ENCODE results near the gene SALL4.
"Not testable (repeated sequence)": the region's sequence is repeated elsewhere in the genome, so short reads cannot be mapped to it uniquely, and the experiment has no call there.

SALL4 gene

DNA sequence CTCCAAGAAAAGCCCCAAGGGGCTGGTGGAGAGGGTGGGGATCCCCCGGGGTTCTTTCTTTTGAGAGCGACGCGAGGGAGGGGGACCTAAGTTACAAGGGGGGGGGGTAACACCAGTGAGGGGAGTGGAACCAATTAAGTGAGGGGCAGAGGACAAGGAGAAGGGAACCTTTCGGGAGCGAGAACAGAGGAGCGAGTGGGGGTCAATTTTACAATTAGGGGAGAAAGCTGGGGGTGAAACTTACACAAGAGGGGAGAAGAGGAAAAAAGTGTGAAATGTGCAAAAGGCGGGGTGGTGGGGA lies 548 bp downstream of the SALL4 start:
- DNase-seq (ENCODE audit: low read depth in 1 of 2, low spot score in 1 of 2) = no peak

DNA sequence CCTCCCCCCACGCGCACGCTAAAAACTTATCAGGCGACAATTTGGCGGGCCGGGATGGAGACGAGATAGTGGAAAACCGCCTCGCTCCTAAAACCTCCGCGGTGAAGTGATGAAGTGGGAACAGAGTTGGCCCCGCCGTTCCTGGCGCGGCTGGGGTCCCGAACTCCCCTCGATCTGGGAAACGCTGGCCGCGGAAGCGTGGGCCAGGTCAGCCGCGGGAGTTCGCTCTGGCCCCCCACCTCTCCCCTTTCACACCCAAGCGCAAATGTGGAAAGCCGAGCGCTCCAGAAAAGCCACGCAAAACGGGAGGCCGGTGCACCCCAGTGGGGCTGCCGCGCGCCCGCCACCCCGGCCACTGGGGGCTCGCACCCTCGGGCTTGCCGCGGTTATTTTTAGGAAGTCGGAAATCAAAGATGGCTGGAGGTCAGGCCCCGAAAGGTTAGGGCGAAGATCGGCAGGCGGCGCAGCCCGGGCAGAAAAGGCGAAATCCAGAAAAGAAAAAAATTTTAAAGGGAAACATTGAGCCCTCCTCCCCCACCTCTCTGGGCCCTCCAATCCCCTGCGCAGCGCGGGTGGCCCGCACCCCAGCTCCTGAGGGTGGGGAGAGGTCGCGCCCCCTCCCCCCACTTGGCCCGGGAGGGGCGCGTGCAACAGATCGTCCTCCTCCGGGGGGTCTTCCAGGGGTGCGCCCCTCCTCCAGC lies 1.0 kb downstream of the SALL4 start:
- no peak for DNase-seq (ENCODE audit: low read depth in 1 of 2, low spot score in 1 of 2)

DNA sequence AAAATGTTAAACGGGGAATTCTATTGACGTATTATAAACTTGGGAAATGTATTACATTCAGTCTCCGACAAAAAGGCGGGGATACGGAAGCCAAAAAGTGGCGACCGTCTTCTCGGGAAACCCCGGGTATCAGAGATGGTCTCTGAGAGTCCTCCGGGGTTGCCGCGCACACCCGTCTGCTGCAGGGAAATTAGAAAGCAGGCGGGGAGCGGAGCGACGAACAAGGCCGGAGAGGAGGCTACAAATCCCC lies 1.5 kb downstream of the SALL4 start:
- DNase-seq (ENCODE audit: low read depth in 1 of 2, low spot score in 1 of 2) = no peak

DNA sequence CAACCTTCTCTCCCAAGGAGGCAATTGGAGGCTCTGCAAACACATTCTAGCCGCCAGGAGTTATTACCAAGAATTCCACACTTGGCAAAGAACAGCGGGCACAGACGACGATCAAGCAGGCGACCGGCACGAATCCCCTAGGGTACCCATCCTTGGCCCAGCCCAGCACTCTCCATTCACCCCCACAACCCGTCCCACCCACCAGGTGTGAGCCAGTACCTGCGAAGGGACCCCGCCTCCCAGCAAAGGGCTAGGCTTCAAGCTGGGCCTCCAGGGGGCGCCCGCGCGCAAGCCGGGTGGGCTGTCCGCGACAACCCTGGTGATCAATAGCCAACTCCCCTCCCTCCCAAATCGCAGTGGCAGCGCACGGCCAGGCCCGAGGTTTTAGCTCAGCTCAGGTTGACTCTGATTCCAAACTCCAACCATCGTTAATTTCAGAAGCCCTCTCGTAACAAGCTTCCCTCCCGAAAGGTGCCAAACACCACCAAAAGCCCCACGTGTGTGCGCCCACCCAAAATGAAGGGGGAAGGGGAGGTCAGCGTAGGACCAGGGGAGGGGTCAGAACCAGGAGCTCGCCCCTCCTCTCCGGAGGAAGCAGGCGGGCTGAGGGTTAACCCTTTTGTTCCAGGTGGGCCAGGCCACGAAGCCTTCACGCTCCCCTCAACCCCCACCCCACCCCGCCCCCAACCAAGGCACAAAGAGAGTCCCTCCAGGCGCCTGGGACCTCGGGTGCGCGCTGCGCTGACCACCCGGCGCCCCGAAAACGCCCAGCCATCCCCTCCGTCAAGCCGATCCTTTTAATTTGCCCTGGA lies 2.1 kb downstream of the SALL4 start:
- DNase-seq (ENCODE audit: low read depth in 1 of 2, low spot score in 1 of 2) = peak; percentile 16 to 17

DNA sequence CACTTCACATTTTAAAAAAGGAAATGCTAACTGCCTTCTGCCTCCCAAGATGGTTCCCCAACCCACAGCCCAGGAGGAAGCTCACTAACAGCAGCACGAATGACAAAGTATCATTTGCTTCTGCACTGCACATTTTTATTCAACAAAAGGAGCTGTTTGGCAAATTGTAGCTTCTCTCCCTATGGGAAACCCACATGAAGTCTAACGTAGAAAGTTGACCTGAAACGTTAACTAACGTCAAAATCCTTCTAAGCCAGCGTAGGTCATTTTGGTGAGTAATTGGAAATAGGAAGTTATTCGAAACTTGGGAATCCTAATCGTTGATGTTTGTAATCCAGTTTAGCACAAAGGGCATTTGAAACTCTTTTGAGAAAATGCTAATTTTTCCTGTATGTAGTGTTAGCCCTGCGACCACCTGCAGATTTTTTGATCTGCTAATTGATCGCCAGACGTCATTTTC lies 2.9 kb downstream of the SALL4 start:
- DNase-seq (ENCODE audit: low read depth in 1 of 2, low spot score in 1 of 2) = no peak

DNA sequence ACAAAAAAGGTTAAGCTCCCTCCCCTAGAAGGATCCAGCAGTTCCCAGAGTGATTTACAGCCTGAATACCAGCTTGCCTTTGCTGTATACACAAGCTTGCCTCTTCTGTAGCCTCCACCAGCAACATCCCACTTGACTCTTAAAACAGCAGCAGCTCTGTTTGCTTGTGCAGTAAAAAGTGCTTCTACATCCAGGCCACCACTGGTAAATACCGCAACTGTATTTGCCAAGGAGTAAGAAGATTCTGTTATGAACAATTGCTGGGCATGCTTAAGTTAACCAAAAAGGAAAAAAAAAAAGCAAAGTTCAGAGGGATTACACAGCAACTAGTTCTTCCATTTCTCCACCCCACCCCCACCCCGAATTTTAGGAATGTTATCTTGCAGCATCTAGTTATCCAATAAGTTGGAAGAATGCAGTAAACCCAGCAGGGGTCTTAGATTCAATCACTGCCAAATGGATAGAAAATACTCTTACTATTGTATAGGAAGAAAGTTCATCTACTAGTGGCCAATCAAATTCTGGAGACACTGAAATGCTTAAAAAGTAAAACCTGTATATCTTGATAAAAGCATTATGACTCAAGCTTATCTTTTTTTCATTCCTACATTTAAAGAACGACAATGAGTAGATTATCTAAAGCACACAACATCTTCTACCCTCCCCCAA lies 4.8 kb downstream of the SALL4 start:
- DNase-seq (ENCODE audit: low read depth in 1 of 2, low spot score in 1 of 2) = no peak

DNA sequence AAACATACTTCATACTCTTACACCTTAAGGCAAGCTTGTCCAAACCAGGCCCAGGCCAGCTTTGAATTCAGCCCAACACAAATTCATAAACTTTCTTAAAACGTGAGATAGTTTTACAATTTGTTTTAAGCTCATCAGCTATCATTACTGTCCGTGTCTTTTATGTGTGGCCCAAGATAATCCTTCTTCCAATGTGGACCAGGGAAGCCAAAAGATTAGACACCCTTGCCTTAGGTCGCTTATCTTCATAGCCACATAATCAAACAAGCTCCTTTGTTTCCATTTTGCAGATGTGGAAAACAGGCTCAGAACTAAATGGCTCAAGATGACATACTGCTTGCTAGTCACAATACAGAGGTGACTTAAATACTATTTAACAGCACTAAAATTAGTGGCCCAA lies 6.0 kb downstream of the SALL4 start:
- DNase-seq (ENCODE audit: low read depth in 1 of 2, low spot score in 1 of 2) = no peak

DNA sequence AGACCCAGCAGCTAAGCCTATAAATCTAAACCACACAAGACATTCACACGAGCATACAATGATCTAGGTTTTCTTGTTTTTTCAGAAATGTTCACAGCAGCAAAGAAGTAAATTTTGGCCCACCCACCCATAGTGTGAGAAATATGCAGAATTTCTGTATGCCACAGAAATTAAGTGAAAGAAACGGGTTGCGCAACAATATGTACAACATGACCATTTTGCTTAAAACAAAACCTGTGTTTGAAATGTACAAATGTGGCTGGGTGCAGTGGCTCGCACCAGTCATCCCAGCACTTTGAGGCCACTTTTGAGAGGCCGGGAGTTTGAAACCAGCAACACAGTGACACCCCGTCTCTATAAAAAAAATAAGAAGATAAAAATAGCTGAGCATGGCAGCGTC lies 9.4 kb downstream of the SALL4 start:
- DNase-seq (ENCODE audit: low read depth in 1 of 2, low spot score in 1 of 2) = no peak

DNA sequence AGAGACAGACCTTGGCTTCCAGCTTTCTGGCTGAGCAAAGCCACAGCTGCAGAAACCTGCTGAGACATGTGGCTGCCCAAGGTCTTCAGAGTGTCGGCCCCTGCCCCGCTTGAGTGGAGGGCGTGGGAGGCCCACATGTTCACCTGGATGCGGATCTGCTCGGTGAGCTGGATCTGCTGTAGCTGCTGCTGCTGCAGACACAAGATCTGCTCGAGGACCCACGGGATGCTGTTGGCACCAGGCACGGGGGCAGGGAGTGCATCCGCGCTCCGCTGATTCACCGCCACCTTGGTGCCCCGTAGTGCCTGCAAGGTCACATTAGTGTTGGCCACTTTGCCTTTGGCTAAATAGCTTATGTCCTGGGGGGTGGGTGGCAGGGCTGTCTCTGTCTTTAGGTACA lies 10.7 kb downstream of the SALL4 start:
- DNase-seq (ENCODE audit: low read depth in 1 of 2, low spot score in 1 of 2) = no peak

DNA sequence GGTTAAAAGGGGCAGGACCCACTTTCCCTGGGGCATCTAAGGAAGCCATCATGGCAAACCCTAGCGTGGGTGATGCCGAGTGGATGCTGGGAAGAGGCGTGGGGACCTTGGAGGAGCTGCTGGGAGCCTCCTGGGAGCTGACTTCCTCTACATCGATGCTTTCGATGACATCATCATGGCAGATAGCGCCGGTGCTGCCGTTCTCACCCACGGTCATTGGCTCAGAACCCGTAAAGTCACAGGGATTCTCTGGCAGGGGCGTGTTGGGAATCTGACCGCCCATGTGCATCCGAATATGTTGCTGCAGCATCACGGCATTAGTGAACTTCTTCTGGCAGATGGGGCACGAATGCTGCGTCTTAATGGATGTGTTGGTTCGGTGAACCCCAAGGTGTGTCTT lies 12.1 kb downstream of the SALL4 start:
- no peak for DNase-seq (ENCODE audit: low read depth in 1 of 2, low spot score in 1 of 2)

DNA sequence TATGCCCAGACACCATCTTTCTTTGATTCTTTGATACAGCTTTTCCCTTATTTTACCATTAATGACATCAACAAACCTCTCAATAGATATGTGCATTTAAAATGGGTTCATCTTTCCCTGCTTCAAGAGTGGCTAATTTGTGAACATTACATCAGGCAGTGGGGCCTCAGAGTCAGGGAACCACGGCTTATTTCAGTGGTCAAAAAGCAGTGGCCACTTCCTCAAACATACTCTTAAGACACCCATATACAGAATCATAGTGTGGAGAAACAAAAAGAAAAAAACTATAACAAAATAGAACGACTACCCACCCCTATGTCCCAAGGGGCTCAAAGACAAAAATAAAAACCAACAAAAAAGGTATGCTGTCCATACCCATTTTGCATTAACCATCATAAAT lies 12.9 kb downstream of the SALL4 start:
- no peak for DNase-seq (ENCODE audit: low read depth in 1 of 2, low spot score in 1 of 2)

DNA sequence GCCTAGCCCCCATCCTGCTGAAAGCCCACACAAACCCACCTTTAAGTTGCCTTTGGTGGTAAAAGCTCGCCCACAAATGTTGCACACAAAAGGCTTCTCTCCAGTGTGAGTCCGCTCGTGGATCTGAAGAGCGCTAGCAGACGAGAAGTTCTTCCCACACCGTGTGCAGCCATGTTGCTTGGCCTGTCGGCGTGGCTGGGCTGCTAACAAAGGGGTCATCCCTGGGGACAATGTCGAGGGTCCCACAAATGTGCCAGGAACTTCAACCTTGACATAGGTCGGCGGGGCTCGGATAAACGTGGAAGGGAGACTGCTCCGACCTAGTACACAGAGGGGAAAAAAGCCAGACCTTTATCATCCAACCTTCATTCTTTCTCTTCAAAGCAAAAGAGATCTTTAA lies 13.5 kb downstream of the SALL4 start:
- DNase-seq (ENCODE audit: low read depth in 1 of 2, low spot score in 1 of 2) = no peak

DNA sequence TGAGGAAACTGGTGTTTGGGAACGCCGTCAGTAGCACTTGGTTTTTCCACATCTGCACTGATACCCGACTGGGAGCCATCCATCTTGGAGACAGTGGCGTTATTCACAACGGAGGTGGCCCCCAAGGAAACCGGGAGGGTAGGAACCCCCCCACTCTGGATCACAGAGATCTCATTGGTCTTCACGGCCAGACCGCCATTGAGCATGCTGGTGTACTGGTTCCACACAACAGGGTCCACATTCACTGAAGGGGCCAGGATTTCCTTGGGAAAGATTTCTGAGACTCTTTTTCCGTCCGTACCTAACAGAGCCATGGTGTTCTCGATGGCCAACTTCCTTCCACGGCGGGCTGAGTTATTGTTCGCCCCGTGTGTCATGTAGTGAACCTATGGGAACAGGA lies 18.0 kb downstream of the SALL4 start:
- DNase-seq (ENCODE audit: low read depth in 1 of 2, low spot score in 1 of 2) = no peak

DNA sequence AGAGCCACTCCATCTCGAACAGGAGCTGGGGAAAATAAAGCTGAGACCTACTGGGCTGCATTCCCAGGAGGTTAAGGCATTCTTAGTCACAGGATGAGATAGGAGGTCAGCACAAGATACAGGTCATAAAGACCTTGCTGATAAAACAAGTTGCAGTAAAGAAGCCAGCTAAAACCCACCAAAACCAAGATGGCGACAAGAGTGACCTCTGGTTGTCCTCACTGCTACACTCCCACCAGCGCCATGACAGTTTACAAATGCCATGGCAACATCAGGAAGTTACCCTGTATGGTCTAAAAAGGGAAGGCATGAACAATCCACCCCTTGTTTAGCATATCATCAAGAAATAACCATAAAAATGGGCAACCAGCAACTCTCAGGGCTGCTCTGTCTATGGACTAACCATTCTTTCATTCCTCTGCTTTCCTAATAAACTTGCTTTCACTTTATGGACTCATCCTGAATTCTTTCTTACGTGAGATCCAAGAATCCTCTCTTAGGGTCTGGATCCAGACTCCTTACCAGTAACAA lies 24.0 kb downstream of the SALL4 start:
- DNase-seq (ENCODE audit: low read depth in 1 of 2, low spot score in 1 of 2) = not testable (repeated sequence)

DNA sequence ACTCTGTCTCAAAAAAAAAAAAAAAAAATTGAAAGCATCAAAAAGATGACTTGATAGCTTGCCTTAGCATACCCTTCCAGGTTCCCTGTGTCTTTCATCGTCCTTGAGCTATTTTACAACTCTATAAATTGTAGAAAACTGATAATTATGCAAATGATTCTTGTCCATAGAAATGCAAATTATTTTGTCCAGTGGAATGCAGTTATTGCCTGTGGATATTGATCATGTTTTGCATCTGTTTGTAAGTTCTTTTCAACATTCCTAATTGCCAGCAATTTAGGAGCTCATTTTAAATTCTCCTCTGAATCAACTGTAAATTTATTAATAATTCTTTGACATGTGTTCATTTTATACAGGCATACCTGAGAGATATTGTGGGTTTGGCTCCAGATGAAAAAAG lies 27.1 kb downstream of the SALL4 start:
- DNase-seq (ENCODE audit: low read depth in 1 of 2, low spot score in 1 of 2) = no peak

DNA sequence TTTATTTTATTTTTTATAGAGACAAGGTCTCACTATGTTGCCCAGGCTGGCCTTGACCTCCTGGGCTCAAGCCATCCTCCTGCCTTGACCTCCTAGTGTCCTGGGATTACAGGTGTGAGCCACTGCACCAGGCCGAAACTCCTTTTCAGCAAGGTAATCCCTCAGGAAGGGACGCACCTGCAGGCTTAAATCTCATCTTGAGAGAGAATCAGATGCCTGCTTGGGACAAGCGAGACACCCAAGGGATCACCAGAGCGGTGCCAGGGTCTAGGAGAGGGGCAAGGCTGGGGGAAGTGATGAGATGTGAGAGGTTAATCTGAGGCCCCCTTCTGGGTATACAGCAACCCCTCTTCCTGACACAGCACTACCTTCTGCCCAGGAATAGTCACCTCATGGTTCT lies 30.1 kb downstream of the SALL4 start:
- no peak for DNase-seq (ENCODE audit: low read depth in 1 of 2, low spot score in 1 of 2)

DNA sequence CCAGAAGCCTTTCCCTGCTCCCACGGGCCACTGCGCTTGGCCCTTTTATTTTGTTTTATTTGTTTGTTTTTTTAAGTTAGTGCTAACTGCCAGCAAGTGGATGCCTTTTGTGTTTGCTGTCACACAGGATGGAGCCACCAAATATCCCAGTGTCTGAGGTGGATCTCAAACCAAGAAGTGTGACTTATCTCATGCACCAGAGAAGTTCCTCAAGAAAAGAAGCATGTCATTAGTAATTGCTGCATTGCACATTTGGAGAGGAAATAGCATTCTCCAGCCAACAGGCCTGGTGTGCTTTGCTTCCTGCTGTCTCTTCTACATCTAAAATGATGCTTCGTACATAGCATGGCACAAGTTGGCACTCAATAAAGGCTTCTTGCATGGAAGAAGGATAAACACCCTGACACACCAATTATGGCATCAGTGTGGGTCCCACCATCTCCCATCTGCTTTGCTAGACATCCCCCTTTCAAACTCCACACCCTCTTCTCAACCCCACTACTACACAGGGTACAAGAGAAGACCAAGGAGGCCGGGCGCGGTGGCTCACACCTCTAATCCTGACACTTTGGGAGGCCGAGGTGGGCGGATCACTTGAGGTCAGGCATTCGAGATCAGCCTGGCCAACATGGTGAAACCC lies 32.2 kb downstream of the SALL4 start:
- no peak for DNase-seq (ENCODE audit: low read depth in 1 of 2, low spot score in 1 of 2)

DNA sequence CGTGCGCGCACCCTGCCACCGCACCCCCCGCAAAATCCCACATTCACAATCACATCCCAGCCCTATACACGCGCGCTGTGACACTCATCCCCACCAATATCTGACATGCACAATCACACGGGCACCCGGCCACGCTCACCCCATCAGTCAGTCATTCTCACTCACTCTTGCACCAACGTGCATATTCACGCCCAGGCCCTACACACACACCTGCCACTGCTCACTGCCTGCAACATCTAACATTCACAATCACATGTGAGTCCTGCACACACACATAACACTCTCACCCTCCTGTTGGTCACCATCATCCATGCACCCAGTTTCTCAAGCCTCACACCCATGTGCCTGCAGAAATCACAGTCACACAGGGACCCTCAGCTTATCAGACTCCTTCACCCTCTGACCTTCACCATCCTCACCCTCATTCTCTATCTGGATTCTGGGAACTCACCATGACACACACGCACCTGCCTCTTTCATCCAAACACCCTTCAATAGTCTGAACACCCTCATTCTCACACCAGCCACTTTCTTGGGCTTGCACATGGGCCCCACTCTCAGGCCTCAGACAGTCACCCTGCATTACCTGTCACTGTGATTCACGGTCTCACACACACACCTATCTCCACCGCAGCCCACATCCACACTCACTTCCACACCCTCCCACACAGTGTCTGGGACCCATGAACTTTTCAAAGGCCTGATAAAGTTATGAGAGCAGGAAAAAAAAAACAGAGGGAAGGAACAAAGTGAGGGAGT lies 33.4 kb downstream of the SALL4 start:
- DNase-seq (ENCODE audit: low read depth in 1 of 2, low spot score in 1 of 2) = no peak

DNA sequence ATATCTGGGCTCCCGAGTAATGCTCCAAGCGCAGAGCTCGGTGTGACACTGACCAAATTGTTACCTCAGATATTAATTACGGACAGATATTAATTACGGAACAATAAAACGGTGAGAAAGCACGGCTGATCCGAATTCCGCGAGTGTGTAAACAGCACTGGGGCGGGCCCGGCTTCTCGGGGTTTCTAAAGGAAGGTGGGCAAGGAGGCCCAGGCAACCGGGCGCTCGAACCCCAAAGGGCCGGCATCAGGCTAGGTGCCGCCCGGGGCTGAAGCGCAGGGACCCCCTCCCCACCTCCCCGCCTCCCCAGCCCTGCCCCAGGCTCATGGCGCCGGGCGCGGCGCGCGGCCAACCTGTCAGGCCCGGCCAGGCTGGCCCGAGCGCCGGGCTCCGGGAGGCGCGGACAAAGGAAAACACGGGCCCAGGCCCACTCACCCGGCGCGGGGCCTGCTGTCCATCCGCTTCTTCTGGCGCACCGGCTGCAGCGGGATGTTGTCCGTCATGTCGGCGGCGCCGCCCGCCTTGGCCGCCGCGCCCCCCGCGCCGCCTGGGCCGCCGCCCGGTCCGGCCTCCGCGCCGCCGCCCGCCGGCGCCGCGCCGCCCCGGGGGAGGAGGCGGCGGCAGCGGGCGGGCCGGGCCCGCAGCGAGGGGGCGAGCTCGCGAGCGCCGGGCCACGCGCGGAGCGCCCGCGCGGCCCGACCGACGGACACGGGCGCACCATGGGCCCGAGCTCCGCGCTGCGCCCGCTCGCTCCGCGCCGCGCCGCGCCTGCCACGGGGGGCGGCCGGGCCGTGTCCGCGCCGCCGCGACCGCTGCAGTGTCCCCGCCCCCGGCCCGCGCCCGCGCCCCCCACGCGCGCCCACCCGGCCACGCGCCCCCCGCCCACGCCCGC lies 34.2 kb downstream of the SALL4 start, which contains the start of gene ATP9A:
Gene ATP9A (minus strand): TSS at position 524 of the 892 bp plus-strand sequence. CDS start 21 bp downstream, at position 503.
- no peak for DNase-seq (ENCODE audit: low read depth in 1 of 2, low spot score in 1 of 2)

Measured in activated CD4-positive, alpha-beta T cell treated with anti-CD3 and anti-CD28 coated beads, Interleukin-2, amount 50 U/mL, for 24 hours (primary cell).